H1 (cell line): ENCODE data around the gene HSPA12A. TPM values are rescaled to one million over a fixed set of nuclear protein-coding genes. Genes with fewer than 3 reads are reported as not detected.

Source experiments
- CTCF ChIA-PET: fragments of 300-600 bp; sonication (Branson Sonifier 250); formaldehyde crosslinking; loops from one replicate; lab custom pipeline; 2021; ENCODE audit not compliant: partially characterized antibody; lab: Charles Lee
- POLR2A ChIA-PET: fragments of 300-600 bp; sonication (Branson Sonifier 250); formaldehyde crosslinking; loops from one replicate; lab custom pipeline; 2021; ENCODE audit warnings: inconsistent platforms; ENCODE audit not compliant: partially characterized antibody; lab: Charles Lee
- DNase-seq, 2 experiments: peaks; one replicate each; pipeline versions ENCODE4 v3.0.0 to v3.0.0-alpha.2; 2010 to 2022; ENCODE audit warnings: low spot score in 2 of 2, low read depth in 1 of 2, mixed read lengths in 1 of 2
- FAIRE-seq: peaks from 2 replicates; lab custom pipeline; 2011; peaks lifted over from hg19 to GRCh38; lab: Jason Lieb, UNC
- H2AFZ ChIP-seq: 2 replicates; pipeline ENCODE4 v1.8.1; 2012; ENCODE audit warnings: low read length, inconsistent platforms
- H2AK5ac ChIP-seq: 2 replicates; pipeline ENCODE4 v1.6.1; 2013; ENCODE audit warnings: low read depth, low read length
- H2BK120ac ChIP-seq: replicated peaks from 2 replicates; pipeline ENCODE3; 2013; ENCODE audit warnings: low read depth, low read length, inconsistent platforms
- H2BK12ac ChIP-seq: 2 replicates; pipeline ENCODE4 v1.6.1; 2013; ENCODE audit warnings: low read depth, low read length
- H2BK15ac ChIP-seq: 2 replicates; pipeline ENCODE4 v1.6.1; 2013; ENCODE audit warnings: low read length
- H2BK20ac ChIP-seq: 2 replicates; pipeline ENCODE4 v1.6.1; 2013; ENCODE audit warnings: low read length
- H2BK5ac ChIP-seq: 2 replicates; pipeline ENCODE4 v1.6.1; 2013; ENCODE audit warnings: low read depth, low read length
- H3K14ac ChIP-seq: 2 replicates; pipeline ENCODE4 v1.6.1; 2013; ENCODE audit warnings: inconsistent platforms; ENCODE audit not compliant: insufficient read length
- H3K18ac ChIP-seq: 2 replicates; pipeline ENCODE4 v1.6.1; 2013; ENCODE audit warnings: low read length; ENCODE audit errors: extremely low read depth
- H3K23ac ChIP-seq: 2 replicates; pipeline ENCODE4 v1.6.1; 2013; ENCODE audit warnings: inconsistent platforms; ENCODE audit not compliant: insufficient read length
- H3K23me2 ChIP-seq: 2 replicates; pipeline ENCODE4 v1.6.1; 2013; ENCODE audit warnings: low read depth, low read length
- H3K27ac ChIP-seq: 2 replicates; pipeline ENCODE4 v1.6.1; 2011; ENCODE audit warnings: low read depth, low read length, inconsistent platforms
- H3K27me3 ChIP-seq, 4 experiments: replicated peaks in 1 of 4; 1 replicate in 1 of 4; 2 replicates in 3 of 4; pipeline versions ENCODE4 v1.6.1 to v1.8.1; 2011 to 2013; ENCODE audit warnings: low read length in 3 of 4, mild to moderate bottlenecking in 3 of 4, inconsistent platforms in 2 of 4, mixed read lengths in 2 of 4, moderate library complexity in 1 of 4; ENCODE audit not compliant: control insufficient read depth in 3 of 4, insufficient read depth in 3 of 4; ENCODE audit errors: extremely low read depth in 1 of 4
- H3K36me3 ChIP-seq, 4 experiments: 2 replicates each; pipeline versions ENCODE4 v1.6.1 to v1.8.1; 2011 to 2013; ENCODE audit warnings: mild to moderate bottlenecking in 4 of 4, low read length in 3 of 4, moderate library complexity in 2 of 4, control low read depth in 1 of 4, inconsistent platforms in 1 of 4; ENCODE audit not compliant: insufficient read depth in 4 of 4, control insufficient read depth in 2 of 4
- H3K4ac ChIP-seq: replicated peaks from 2 replicates; pipeline ENCODE3; 2013; ENCODE audit warnings: low read length, low read depth, mixed read lengths, inconsistent platforms; ENCODE audit not compliant: insufficient read length
- H3K4me1 ChIP-seq, 4 experiments: replicated peaks in 1 of 4; 1 replicate in 1 of 4; 2 replicates in 3 of 4; pipeline versions ENCODE4 v1.6.1 to v1.8.1; 2011 to 2013; ENCODE audit warnings: low read length in 3 of 4, inconsistent platforms in 2 of 4, mixed read lengths in 1 of 4; ENCODE audit not compliant: insufficient read depth in 4 of 4, control insufficient read depth in 3 of 4
- H3K4me2 ChIP-seq, 2 experiments: 2 replicates each; pipeline versions ENCODE4 v1.6.1 to v1.8.1; 2011 to 2013; ENCODE audit warnings: low read depth in 2 of 2, low read length in 2 of 2, control low read depth in 1 of 2, inconsistent platforms in 1 of 2, mild to moderate bottlenecking in 1 of 2; ENCODE audit not compliant: insufficient read depth in 1 of 2
- H3K4me3 ChIP-seq, 4 experiments: fragments of 200-600, 300-600 bp in 1 of 4; sonication (generic), shearing (Covaris generic), sonication (Bioruptor Twin) in 1 of 4; 2 replicates each; pipeline versions ENCODE4 v1.5.1 to v1.8.1; 2011 to 2016; ENCODE audit warnings: low read length in 4 of 4, low read depth in 3 of 4, control low read depth in 2 of 4, inconsistent platforms in 2 of 4, mild to moderate bottlenecking in 2 of 4, mixed read lengths in 1 of 4, moderate library complexity in 1 of 4; ENCODE audit not compliant: insufficient read depth in 2 of 4; ENCODE audit errors: extremely low read depth in 1 of 4
- H3K56ac ChIP-seq: replicated peaks from 2 replicates; pipeline ENCODE3; 2013; ENCODE audit warnings: low read depth, mild to moderate bottlenecking, mixed read lengths, low read length, inconsistent platforms; ENCODE audit not compliant: insufficient read length
- H3K79me1 ChIP-seq: 2 replicates; pipeline ENCODE4 v1.6.1; 2013; ENCODE audit warnings: low read depth, low read length, control low read depth
- H3K79me2 ChIP-seq, 2 experiments: 2 replicates each; pipeline versions ENCODE4 v1.6.1 to v1.8.1; 2012 to 2013; ENCODE audit warnings: low read length in 2 of 2, mild to moderate bottlenecking in 2 of 2, inconsistent platforms in 1 of 2; ENCODE audit not compliant: insufficient read depth in 2 of 2, control insufficient read depth in 1 of 2
- H3K9ac ChIP-seq, 4 experiments: replicated peaks in 1 of 4; 1 replicate in 1 of 4; 2 replicates in 3 of 4; pipeline versions ENCODE4 v1.6.1 to v1.8.1; 2011 to 2013; ENCODE audit warnings: low read depth in 3 of 4, low read length in 3 of 4, control low read depth in 2 of 4, mild to moderate bottlenecking in 2 of 4, moderate library complexity in 2 of 4, inconsistent platforms in 1 of 4; ENCODE audit errors: extremely low read depth in 1 of 4
- H3K9me3 ChIP-seq, 2 experiments: 2 replicates each; pipeline versions ENCODE4 v1.6.1 to v1.8.1; 2012 to 2013; ENCODE audit warnings: mild to moderate bottlenecking in 2 of 2, moderate library complexity in 2 of 2, control low read depth in 1 of 2, inconsistent platforms in 1 of 2, low read depth in 1 of 2, low read length in 1 of 2, mixed read lengths in 1 of 2; ENCODE audit not compliant: insufficient read depth in 2 of 2
- H4K20me1 ChIP-seq, 2 experiments: replicated peaks in 1 of 2; 2 replicates each; pipeline versions ENCODE3 to v1.8.1; 2011 to 2013; ENCODE audit warnings: inconsistent platforms in 2 of 2, low read length in 2 of 2, mild to moderate bottlenecking in 1 of 2; ENCODE audit not compliant: insufficient read depth in 2 of 2, control insufficient read depth in 1 of 2
- H4K5ac ChIP-seq: 2 replicates; pipeline ENCODE4 v1.6.1; 2013; ENCODE audit warnings: low read length, low read depth, mixed read lengths, inconsistent platforms; ENCODE audit not compliant: insufficient read length
- H4K8ac ChIP-seq: 2 replicates; pipeline ENCODE4 v1.8.0; 2013; ENCODE audit warnings: mild to moderate bottlenecking, moderate library complexity, low read length, inconsistent platforms; ENCODE audit not compliant: insufficient read depth; ENCODE audit errors: extremely low read depth
- H4K91ac ChIP-seq: replicated peaks from 2 replicates; pipeline ENCODE3; 2013; ENCODE audit warnings: low read length, mixed read lengths, inconsistent platforms; ENCODE audit not compliant: insufficient read length
- GABPA ChIP-seq: IDR thresholded peaks from 2 replicates; pipeline ENCODE4 v1.6.1; 2011; ENCODE audit warnings: mild to moderate bottlenecking, low read length, moderate library complexity, borderline replicate concordance; ENCODE audit not compliant: insufficient read depth
- JUND ChIP-seq: IDR thresholded peaks from 2 replicates; pipeline ENCODE4 v1.6.1; 2011; ENCODE audit warnings: mild to moderate bottlenecking, improper control_type of control experiment, low read length
- KDM5A ChIP-seq: fragments of 200-600 bp; IDR thresholded peaks from 2 replicates; pipeline ENCODE4 v1.7.1; 2012; ENCODE audit warnings: mild to moderate bottlenecking, low read length, inconsistent platforms, mixed read lengths
- NRF1 ChIP-seq: IDR thresholded peaks from 2 replicates; pipeline ENCODE4 v1.6.1; 2011; ENCODE audit warnings: mild to moderate bottlenecking, low read depth, low read length, improper control_type of control experiment
- RNF2 ChIP-seq: fragments of 200-900, 300-1000 bp; sonication (generic); IDR thresholded peaks from 2 replicates; pipeline ENCODE4 v1.7.1; 2016; ENCODE audit warnings: borderline replicate concordance, low read depth, mild to moderate bottlenecking, antibody characterized with exemption, low read length; ENCODE audit not compliant: poor library complexity, severe bottlenecking; ENCODE audit errors: missing control alignments
- SIRT6 ChIP-seq: IDR thresholded peaks from one replicate; pipeline ENCODE4 v1.7.1; 2012; ENCODE audit warnings: low read length, inconsistent platforms
- WGBS, 2 experiments: shearing (Covaris generic) in 1 of 2; methylation state at CpG; one replicate each; pipeline versions ENCODE4 v1.1.6 to v1.1.7; 2013 to 2015; ENCODE audit warnings: low lambda C conversion rate in 2 of 2, mixed read lengths in 2 of 2, inconsistent platforms in 1 of 2, low coverage in 1 of 2, missing lambda C conversion rate in 1 of 2; ENCODE audit not compliant: insufficient replicate concordance in 2 of 2, insufficient coverage in 1 of 2, insufficient read length in 1 of 2; ENCODE audit errors: extremely low coverage in 1 of 2, missing lambda C conversion rate in 1 of 2; 5-methylcytosine and 5-hydroxymethylcytosine counted together
- polyA plus RNA-seq, 7 experiments: library from polyadenylated mRNA; depleted of rRNA in 3 of 7; stranded (reverse) in 5 of 7; unstranded in 2 of 7; fragments of >200 nt in 5 of 7; fragments of 200-250 nt in 2 of 7; gene quantifications; 1 replicate in 5 of 7; 2 replicates in 1 of 7; 4 replicates in 1 of 7; pipeline versions ENCODE4 v1.2.1 to v1.2.3, GENCODE V29; 2011 to 2013; ENCODE audit warnings: missing spikeins in 2 of 7, mixed read lengths in 2 of 7
- total RNA-seq: library from RNA; stranded (reverse); fragmentation: NEBNext Ultra II Directional; extraction: Animal tissue kit (Norgen Biotek cat#: 25700); gene quantifications from 2 replicates; pipeline ENCODE4 v1.2.1, GENCODE V29; 2021
- TF ChIP-seq, protein P1 (sequence below): IDR thresholded peaks from 2 replicates; pipeline ENCODE4 v1.6.1; 2011; ENCODE audit warnings: low read depth, mild to moderate bottlenecking, low read length; ENCODE audit not compliant: insufficient read depth
- TF ChIP-seq, protein P2 (sequence below): IDR thresholded peaks from 2 replicates; pipeline ENCODE4 v1.6.1; 2012; ENCODE audit warnings: inconsistent platforms
- TF ChIP-seq, protein P3 (sequence below): IDR thresholded peaks from 2 replicates; pipeline ENCODE4 v1.6.1; 2012; ENCODE audit warnings: low read length, inconsistent platforms

The HSPA12A gene
- total and polyA plus RNA-seq, 2 of the 8 experiments (the other 6 are each of a cell fraction or from before 2014, with no cell fraction given) = 3.1 to 6.9 TPM

DNA sequence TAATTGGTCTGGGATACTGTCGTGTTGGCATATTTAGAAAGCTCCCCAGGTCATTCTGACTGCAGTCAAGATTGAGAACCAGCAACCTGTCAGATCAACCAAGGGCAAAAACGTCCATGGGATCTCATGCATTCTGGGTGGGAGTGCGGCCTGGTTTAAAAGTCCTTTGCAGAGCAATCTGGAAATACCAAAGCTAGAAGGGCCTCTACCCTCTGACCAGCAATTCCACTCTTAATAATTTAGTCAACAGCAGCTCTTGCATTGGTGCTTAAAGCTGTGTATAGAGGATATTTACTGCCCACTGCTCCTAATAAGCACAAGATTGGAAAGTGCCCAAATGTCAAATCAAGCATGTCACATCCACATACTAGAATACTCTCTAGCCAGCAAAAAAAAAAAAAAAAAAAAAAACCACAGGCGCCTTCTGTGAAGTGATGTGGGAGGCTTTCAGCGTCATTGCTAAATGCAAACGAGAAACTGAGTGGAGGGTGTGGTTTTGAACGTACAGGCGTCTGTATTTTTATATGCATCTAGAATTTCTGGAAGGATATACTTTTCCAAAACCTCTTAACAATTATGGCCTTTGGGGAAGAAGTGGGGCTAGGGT, 44.8 kb upstream of the HSPA12A start:
- DNase-seq = no peak
- POLR2A ChIA-PET = interaction anchor here (1.4 kb wide), 1 partner anchor 9 kb away, joined by 3 read pairs; no protein-coding TSS in a partner anchor
- H3K27me3 ChIP-seq = no peaks in the 10 kb centered on the region
- TF ChIP-seq RNF2 = no peak
- no peak for TF ChIP-seq JUND
- TF ChIP-seq, protein P1, sequence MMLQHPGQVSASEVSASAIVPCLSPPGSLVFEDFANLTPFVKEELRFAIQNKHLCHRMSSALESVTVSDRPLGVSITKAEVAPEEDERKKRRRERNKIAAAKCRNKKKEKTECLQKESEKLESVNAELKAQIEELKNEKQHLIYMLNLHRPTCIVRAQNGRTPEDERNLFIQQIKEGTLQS = no peak
- TF ChIP-seq, protein P2, sequence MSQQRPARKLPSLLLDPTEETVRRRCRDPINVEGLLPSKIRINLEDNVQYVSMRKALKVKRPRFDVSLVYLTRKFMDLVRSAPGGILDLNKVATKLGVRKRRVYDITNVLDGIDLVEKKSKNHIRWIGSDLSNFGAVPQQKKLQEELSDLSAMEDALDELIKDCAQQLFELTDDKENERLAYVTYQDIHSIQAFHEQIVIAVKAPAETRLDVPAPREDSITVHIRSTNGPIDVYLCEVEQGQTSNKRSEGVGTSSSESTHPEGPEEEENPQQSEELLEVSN = no peak
- TF ChIP-seq GABPA = no peak
- no peak for TF ChIP-seq KDM5A
- TF ChIP-seq, protein P3, sequence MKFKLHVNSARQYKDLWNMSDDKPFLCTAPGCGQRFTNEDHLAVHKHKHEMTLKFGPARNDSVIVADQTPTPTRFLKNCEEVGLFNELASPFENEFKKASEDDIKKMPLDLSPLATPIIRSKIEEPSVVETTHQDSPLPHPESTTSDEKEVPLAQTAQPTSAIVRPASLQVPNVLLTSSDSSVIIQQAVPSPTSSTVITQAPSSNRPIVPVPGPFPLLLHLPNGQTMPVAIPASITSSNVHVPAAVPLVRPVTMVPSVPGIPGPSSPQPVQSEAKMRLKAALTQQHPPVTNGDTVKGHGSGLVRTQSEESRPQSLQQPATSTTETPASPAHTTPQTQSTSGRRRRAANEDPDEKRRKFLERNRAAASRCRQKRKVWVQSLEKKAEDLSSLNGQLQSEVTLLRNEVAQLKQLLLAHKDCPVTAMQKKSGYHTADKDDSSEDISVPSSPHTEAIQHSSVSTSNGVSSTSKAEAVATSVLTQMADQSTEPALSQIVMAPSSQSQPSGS = no peak
- TF ChIP-seq NRF1 = no peak
- TF ChIP-seq SIRT6 = no peak

More for the DNA sequence above, 44.8 kb upstream of the HSPA12A start:
- no peak overlapping the region for H2AFZ ChIP-seq
- no peak overlapping the region for H3K9ac ChIP-seq
- no peak overlapping the region for H3K4me3 ChIP-seq
- no peak overlapping the region for H3K23ac ChIP-seq
- H2BK15ac ChIP-seq = no peak overlapping the region
- H3K79me2 ChIP-seq = no peaks in the 10 kb centered on the region
- H3K27ac ChIP-seq = no peak overlapping the region
- H3K9me3 ChIP-seq = no peaks in the 10 kb centered on the region
- no peak overlapping the region for H4K5ac ChIP-seq
- H2BK120ac ChIP-seq = no peak overlapping the region
- H3K14ac ChIP-seq = no peak overlapping the region
- no peaks in the 10 kb centered on the region; the same call in 1 of the 2 replicates for H3K79me1 ChIP-seq
- no peak overlapping the region for H2BK20ac ChIP-seq
- no peak overlapping the region for H4K91ac ChIP-seq
- no peak overlapping the region for H2BK12ac ChIP-seq
- H4K20me1 ChIP-seq = no peaks in the 10 kb centered on the region
- FAIRE-seq = no peak
- H3K56ac ChIP-seq = no peak overlapping the region
- H4K8ac ChIP-seq = no peak overlapping the region
- H3K18ac ChIP-seq = no peak overlapping the region
- H2BK5ac ChIP-seq = no peak overlapping the region
- no peak overlapping the region for H2AK5ac ChIP-seq
- peaks cover 3% of the 10 kb centered on the region; the same call in 1 of the 2 replicates for H3K23me2 ChIP-seq
- 0 out of 4 replicates have a peak overlapping the region, but pooled peaks of 1 of the 2 experiments have one; percentile 46 for H3K4me2 ChIP-seq
- H3K4me1 ChIP-seq = peaks cover 0 to 4% (median 3%) of the 10 kb centered on the region in 4 experiments; a peak in 5 of 7 replicates
- CTCF ChIA-PET = interaction anchor here (0.7 to 28.3 kb wide), 48 partner anchors 9 to 740 kb away, joined by 3 to 531 read pairs (median 6); partner anchors contain the start of gene HSPA12A
- WGBS, 2 experiments = 86% methylated on average over 7 of the region's 8 CpGs; no CpG with 5 or more reads in 1 of the 2 experiments
- H3K4ac ChIP-seq = no peak overlapping the region
- no peaks in the 10 kb centered on the region for H3K36me3 ChIP-seq
